AG10803 (cell line): ENCODE measurements around the gene FOXO6.

Source experiments
- DNase-seq: peaks from one replicate; pipeline ENCODE4 v3.0.0; 2010; ENCODE audit warnings: low read depth
- H3K4me3 ChIP-seq: 2 replicates; pipeline ENCODE4 v1.5.1; 2011; ENCODE audit warnings: mild to moderate bottlenecking, low read length, control low read depth
- CTCF ChIP-seq: conservative IDR thresholded peaks from 2 replicates; pipeline ENCODE4 v1.5.1; 2011; ENCODE audit warnings: mild to moderate bottlenecking, low read length, control low read depth, inconsistent platforms

Gene FOXO6

GRCh38 chr1:41354956-41355355 is 6.3 kb upstream of the FOXO6 start:
- no peak for DNase-seq
- no peak for TF ChIP-seq CTCF
- H3K4me3 ChIP-seq = no peak overlapping the region

GRCh38 chr1:41355356-41355755 is 5.9 kb upstream of the FOXO6 start:
- no peak overlapping the region for H3K4me3 ChIP-seq
- DNase-seq = no peak
- TF ChIP-seq CTCF = no peak

GRCh38 chr1:41355761-41356160 is 5.5 kb upstream of the FOXO6 start:
- TF ChIP-seq CTCF = no peak
- DNase-seq = no peak
- H3K4me3 ChIP-seq = no peak overlapping the region

- H3K4me3 ChIP-seq = no peak overlapping the region
- no peak for DNase-seq
- no peak for TF ChIP-seq CTCF
Measured at GRCh38 chr1:41356752-41357151, 4.5 kb upstream of the FOXO6 start.

- TF ChIP-seq CTCF = no peak
- no peak for DNase-seq
- no peak overlapping the region for H3K4me3 ChIP-seq
Measured at GRCh38 chr1:41357451-41358101, 3.7 kb upstream of the FOXO6 start.

GRCh38 chr1:41358131-41359021 is 2.9 kb upstream of the FOXO6 start:
- TF ChIP-seq CTCF = no peak
- no peak for DNase-seq
- H3K4me3 ChIP-seq = no peak overlapping the region
